Activated T-cell treated with anti-CD3 and anti-CD28 coated beads, Interleukin-2, amount 50 U/mL, for 48 hours (primary cell): ENCODE data around the gene WDR70.
A peak's percentile ranks its signal among the peaks of the same experiment; 100 is the strongest.

Experiments used
- DNase-seq, 2 experiments: peaks; one replicate each; pipeline ENCODE4 v3.0.0-alpha.2; 2020

Gene WDR70

DNA sequence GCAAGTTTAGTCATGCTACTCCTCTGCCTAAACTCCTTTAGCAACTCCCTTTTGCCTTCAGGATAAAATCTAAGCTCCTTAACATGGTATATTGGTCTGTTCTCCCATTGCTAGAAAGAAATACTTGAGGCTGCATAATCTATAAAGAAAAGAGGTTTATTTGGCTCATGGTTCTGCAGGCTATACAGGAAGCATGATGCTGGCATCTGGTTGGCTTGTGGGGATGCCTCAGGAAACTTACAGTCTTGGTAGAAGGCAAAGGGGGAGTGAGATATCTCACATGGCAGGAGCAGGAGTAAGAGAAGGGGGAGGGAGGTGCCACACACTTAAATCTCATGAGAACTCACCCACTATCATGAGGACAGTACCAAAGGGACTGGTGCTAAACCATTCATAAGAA, 315.7 kb downstream of the WDR70 start:
- DNase-seq: no peak

DNA sequence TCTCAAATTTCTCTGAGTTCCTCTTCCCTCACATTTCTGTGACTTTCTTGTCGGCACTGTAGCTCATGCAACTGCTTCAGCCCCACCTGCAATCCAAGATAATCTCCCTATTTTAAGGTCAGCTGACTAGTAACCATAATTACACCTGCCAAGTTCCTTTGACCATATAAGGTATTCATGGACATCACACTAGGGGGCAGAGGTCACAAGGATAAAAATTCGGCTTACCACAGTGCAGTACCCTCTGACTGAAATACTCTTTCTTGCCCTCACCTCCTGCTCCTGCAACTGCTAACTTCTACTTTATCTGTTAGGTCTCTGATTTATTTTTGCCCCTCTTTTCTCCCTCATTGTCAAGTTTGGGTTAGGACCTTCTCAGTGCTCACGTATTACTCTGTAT, 316.5 kb downstream of the WDR70 start:
- DNase-seq: no peak

DNA sequence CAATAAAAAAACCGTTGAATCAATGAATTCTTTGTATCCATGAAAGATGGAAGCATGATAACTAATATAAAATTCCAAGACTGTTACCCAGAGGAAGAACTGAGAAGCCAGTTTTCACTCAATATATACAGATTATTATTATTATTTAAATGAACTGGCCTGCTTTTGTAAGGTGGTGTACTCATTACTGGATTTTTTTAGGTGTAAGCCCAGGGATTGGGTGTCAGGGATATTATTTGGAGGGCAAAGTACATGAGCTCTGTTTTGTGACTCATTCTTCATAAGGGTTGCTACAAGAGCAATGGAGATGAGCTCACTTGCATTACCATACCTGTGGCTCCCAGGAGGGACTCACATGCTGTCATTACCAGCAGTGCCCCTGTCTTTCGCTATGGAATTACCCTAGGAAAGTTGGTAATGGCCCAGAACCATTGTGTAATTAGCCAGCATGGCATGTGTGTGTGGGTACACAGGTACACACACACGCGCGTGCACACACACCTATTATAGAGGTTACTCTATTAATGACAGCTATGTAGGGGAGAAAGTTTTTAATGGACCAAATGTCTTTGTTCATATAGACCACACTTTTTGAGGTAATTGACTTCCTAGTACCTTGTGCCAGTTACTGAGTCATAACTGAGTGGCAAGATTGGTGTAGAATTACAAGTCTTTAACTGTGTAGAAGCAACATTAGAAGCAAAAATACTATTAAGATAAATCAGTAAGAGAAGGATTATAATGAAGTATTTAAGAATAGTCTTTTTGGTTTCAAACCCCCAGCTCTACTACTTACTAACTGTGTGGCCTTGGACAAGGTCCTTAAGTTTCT, 317.3 kb downstream of the WDR70 start:
- no peak for DNase-seq

DNA sequence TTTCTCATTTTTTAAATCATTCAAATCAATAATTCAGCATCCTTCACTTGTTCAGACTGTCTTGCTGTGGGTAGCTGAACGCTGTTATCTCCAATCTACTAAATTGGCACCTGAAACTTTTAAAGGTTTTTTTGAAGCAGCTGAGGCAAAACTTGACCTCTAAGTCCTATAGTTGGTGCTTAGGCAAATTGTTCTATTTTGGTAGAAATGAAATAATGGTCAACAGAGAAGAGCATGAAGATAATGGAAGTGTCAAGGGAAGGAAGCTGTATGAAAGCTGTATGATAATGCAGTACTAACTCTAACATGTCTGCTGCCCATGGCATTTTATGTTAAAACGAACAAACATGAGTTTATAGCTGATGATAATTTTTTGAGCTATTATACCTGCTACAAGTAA, 322.8 kb downstream of the WDR70 start:
- DNase-seq: no peak

DNA sequence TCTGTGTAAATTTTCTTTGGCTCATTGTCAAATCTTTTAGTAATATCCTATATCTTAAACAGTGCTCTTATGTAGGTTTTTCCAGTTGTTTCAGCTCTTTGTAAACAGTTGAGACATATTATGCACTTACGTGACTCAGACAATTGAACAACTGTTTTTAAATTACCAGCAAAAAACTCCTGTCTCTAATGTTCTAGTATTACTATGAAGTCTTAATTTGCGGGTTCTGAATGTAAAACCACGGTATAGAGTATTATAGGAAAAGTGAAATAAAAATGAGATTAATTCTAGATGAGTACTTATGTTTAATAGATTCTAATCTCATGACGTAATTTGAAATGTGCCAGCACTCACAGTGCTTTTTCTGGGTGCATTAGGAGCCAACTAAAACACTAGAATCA, 324.7 kb downstream of the WDR70 start:
- DNase-seq: no peak

DNA sequence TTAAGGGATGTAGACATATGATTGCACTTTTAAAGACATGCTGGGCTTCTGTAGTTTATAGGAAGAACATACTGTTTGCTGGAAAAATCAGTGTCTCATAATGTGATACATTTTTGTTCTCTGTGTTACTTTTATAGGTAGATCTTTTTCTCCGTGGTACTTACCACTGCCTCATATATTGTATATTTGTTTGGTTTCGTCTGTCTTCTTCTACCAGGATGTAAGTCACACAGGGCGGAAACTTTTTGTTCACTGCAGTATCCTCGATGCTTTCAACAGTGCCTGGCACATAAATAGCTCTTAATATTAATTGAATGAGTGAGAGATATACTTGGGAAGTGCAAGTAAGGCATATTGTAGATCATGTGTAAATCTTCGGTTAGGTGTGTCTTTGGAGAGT, 325.3 kb downstream of the WDR70 start:
- DNase-seq: no peak

DNA sequence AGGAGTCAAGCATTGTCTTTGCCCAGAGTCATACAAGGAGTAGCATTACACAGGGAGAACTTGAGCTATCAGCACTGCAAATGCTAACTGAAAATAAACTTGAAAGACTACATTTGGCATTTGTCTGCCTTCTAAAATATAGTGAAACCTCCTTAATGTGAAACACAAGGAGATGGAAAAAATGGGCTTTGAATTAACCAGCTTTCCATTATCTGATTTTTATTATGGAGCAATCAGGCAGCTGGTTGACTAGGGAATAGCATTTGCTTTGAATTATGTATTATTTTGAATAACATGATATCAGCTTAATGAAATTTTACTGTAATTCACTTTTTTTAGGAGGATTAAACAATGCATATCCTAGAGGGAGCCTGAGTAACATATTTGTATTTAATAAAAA, 329.9 kb downstream of the WDR70 start:
- no peak for DNase-seq

DNA sequence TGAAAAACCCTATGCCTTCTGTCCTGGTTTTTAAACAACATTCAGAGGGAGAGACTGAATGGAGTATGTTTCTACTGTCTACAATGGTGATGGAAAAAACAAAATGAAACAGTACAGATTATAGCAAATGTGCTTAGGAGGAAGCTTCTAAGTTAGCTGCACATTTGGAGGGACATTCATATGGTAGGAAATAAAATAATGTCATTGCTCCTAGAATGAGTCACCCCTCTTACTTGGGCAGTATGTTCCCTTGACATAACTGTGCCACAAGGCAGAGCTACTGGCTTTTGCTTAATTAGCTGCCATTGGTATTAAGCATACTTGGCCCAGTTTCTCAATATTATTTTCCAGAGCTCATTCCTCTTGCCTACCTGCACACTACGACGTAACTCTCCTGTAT, 331.8 kb downstream of the WDR70 start:
- no peak for DNase-seq

DNA sequence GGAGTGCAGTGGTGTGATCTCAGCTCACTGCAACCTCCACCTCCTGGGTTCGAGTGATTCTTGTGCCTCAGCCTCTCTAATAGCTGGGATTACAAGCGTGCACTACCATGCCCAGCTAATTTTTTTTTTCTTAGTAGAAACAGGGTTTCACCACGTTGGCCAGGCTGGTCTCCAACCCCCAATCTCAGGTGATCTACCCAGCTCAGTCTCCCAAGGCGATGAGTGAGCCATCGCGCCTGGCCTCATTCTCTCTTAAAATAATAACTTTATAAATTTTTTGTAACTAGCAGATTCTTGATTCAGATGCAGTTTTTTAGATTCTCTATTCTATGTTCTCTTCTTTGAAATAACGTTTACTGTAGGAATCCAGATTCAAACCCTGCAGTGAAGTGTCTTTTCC, 333.6 kb downstream of the WDR70 start:
- DNase-seq: no peak

DNA sequence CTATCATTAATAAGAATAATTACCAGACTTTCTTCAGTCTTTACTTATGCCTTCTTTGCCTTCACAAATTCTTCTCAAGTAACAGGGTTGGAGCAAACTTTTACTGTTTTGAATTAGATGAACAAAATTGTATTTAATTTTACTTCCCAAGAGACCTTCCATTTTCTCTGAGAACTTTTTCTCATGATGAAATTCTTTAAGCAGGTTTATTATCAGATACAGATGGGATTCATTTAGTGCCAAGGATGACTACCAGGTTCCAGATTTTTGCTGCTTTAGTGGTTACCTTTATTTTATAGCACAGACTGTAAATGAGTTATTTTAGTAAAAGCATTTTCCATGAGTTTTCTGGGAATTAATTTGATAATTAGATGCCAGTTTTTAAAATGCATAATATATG, 335.6 kb downstream of the WDR70 start:
- no peak for DNase-seq

DNA sequence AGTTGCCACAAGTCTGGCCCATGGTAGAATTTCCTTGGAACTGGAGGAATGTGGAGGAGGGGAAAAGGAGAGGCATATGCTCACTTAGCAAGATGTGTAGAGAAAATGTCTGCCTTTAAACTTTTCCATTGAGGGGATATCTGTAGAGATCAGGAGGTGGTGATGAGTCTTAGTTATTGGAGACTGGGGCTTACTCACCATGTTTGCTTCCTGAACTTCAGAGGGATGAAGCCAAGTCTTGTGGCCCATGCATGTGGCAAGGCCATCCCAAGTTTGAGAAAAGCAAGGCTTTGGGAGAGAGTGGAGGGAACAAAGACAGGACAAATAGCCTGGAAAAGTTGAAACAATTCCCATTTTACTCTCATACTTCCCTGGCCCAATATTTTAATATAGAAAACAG, 336.2 kb downstream of the WDR70 start:
- DNase-seq: no peak

DNA sequence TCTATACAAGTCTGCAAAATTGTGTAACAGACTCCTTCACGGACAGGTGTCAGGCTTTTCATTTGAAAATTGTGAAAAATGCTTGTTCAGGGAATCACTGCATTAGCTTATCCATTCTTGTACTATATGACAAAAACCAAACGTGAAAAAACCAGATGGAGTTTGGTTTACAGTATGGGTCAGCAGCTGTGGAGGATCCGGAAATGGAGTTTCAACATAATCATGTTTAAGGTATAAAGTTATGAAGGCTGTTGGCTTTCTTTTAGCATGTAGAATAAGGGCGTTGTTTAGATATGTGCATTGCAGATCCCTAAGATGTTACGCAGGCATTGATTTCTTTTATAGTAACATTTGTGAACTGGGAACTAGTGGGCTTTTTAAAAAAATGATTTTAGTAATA, 336.9 kb downstream of the WDR70 start:
- DNase-seq: no peak

DNA sequence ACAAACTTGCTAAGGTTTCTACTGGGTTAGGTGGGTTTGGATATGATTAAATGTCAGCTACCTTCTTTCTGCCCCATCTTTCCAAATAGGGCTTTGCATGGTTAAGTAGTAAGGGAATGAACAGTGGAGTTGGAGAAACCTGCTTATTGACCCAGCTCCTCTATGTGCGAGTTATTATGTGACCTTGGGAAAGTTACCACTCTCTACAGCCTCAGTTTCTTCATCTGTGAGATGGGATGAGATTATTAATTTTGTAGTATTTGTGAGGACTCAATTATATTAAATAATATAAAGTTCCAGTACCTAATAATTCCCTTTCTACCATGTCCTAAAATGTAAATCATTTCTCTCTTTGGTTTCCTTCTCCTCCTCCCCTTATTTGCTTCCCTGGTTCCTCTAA, 337.3 kb downstream of the WDR70 start:
- DNase-seq: no peak

DNA sequence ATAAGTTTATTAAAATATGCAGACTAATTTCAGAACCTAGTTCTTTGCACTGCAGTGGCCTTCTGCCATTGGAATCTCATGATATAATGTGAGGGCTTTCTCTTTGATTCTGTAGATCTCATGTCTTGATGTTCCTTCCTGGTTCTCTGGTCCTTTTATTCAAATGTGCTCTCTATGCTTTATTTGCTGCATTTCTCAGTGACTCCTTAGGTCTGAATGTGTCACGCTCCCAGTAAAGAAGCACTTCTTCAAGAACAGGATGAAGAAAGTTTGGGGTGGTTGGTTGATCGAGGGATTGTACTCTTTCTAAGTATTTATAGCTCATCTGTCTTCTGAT, 338.1 kb downstream of the WDR70 start:
- DNase-seq: no peak

DNA sequence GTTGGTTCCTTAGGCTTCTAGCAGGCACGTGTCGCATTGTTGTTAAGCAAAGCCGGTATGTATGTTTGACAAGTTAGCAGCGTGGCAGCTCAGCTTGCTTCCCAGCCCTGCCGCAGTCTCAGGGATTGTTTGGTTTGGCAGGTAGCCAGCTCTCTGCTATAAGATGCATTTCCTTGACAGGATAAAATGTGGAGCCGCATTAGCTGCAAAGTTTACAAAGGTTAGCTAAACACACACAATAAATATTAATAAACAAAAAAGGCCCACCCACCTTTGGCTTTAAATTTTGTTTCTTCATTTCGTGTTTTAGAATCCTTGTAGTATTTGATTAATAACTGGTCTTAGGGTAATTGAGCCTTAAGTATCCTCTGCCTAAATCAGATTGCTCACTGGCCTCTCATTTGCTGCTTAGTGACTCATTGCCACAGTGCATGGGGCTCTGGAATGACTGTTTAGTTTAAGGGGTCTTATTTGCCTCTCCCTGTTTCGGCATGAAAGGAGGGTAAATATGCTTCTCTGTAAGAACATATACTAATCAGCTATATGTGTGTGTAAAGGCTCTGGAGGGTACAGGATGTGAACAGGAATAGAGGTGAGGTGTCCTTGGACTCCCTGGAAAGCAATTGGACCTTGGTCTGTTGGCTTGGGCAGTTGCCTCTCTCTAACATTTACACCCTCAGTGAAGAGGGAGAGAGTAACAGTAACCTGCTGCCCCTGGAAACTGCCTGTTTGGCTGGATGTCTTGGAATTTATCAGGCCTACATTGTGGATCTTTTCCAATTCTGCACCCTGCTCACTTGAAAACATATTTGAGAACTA, 338.7 kb downstream of the WDR70 start:
- DNase-seq: no peak

DNA sequence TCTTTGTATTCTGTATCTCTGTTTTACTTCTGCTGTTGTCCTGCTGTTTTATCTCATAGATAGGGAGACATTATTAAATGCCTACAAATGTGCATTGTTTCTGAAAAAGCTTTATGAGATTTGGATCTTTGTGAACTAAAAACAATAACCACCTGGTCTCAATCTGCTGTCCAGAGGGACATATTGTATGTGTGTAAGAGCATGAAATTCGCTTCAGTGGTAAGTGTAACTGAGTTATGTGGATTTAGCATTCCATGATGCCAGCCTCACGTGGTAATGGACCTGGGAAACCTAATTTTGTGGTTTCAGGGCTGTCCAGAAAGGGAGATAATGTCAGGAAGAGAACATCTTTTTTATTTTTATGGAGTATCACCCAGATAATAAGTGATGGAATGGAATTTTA, 341.4 kb downstream of the WDR70 start:
- no peak for DNase-seq

DNA sequence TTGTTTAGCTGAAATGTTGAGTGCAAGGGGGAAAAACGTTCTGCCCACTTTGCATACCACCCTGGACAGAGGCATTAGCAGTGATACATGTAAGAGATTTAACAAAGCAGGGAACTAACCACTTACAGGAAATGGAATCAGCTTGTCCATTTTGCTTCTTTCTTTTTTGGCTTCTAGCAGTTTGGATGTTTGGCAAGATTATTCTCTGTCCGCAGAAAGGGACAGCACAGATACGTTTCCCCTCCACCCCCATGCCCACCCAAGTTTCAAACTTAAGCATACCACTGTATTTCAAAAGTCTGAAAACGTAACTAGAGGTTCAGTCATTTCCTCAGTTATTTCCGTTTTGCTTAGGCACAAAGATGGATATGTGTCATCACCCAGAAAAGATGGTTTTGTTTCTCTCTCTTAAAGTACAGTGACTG, 342.3 kb downstream of the WDR70 start:
- DNase-seq: peak; percentile 37 to 55

DNA sequence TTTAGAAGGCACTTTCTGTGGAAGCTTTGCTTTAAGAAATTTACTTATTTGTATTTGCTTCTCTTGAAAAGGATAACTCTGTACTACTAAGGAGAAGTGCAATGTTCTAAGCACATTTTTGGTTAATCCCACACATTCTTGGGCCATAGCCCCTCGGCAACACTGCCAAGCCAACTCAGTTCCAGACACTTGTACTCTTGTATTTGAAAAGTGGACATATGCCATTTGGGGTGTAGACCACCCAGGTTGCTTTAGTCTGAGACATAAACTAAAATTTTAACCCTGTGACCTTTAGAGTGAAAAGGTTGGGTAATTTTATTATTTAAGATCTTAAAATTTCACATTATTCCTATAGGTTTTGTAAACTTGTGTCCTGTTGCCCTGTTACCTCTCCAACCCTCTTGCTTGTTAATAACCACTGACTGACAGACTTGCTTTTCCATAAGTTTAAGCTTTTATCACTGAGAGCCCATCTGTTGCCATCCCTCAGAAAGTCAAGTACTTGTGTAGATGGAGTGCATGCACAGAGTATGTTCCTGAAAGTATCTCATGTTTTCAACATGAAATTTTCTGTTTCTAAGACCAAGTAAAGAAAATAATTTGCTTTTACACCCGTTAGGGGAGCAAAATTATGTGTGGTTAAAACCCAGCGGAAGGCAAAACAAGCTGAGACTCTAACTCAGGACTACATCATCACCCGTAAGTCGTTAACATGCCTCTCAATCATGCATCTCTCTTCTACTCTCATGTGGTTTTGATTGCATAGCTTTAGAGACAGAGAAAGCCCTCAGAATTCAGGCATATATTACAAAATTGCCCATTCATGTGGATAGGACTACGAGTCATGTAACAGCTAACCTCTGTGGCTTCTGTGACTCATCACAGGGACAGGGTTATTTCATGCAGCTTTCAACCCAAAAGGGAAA, 343.4 kb downstream of the WDR70 start:
- DNase-seq: peak in 1 of 2 experiments; percentile 33

DNA sequence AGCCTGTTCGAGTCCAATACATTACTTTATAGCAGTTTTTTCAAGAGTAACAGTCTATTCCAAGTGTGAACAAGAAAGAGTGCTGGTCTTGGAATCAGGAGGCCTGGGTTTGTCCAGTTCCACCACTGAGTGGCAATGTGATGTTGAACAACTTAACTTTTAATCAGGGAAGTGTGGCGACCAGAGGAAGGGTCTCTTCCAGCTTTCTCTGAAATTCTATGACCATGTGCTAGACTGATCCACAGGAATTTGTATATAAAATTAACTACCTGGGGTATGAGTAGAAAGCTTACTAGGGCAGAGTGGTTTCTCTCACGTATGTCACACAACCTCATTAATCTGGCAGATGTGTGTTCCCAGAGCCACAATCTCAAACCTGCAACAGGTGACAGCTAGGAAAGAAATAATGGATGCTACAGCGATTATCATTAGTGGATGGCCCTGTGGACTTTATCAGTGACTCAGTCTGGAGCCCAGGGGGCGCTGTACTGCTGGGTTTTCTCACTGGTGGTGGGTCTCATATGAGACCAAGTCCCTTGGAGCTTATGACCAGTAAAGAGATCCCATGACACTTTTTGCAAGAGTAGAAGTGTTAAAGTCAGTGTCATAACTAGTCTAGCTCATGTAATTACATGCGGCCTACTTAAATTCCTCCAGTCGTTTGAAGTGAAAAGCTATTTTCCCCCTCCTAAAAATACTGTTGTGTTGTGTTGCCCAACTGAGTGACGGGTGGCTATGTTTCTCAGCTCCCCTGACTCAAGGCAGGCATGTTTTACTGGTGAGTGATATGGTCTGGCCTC, 344.2 kb downstream of the WDR70 start:
- peak; percentile 36 to 38 for DNase-seq

DNA sequence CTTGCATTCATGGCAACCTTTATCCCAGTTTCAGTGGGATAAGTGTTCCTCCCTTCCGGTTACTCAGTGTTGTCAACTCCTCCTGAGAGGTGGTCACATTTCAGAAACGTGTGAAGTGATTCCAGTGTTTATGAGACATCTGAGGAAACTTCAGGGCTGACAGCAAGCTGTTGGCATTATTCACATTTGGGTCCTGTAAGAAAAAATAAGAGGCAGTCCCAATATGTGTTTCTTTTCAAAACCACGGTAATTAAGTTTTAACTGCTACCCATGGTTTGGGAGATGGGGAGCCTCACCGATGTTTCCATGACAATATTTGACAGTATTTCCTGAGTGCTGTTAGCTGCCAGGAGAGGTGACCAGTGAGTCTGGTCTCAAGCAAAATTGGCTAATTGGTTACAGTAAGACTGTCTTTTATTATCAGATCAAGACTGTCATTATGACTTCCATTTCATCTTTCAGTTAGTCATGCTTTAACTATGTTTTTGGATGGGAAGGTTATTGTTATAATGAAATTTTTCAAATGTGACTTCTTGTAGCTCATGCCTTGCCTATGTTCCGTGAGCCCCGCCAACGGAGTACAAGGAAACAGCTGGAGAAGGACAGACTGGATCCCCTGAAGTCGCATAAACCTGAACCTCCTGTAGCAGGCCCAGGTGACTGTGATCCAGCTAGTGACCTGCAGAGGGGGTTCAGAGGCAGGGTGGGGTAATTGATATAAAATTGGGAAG, 345.4 kb downstream of the WDR70 start:
- DNase-seq: no peak

DNA sequence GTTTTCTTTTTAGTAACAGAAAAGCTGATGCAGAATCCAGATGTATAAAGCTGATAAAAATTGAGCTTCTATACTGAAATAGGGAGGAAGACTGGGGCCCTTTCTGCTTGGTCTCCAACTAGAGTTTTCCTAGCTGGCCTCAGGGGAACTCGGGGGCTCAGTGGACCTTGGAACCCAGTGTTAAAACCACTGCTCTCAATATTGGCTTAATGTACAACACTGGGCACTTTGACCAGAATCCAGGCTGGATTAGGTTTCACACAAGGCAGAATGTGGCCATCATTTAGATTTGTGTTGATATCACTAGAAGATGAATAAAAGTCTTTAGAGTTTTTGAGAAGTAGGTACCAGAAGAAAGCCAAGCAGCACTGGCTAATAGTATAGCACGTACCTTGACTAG, 346.1 kb downstream of the WDR70 start:
- no peak for DNase-seq

DNA sequence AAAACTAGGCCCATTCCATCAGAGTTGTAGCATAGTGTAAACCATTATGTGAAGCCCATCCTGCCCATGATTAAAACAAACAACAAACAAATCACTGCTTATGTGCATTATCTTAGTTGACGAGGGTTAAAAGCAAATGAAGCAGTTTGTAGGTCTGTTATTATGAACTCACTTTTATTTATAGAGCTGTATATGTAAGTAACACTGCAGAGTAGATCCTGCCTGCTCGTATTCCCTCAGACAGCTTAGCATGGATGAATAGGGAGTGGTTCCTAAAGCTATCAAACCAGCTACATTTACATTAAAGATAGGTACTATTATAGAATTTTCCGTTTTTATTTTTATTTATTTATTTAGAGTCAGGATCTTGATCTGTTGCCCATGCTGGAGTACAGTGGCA, 348.1 kb downstream of the WDR70 start:
- no peak for DNase-seq
